ENCODE data around the gene FIGN. TPM values are rescaled to one million over a fixed set of nuclear protein-coding genes. Genes with fewer than 3 reads are reported as not detected.

FIGN gene
- total and polyA plus RNA-seq, 2 donors (not counting 1 experiment from before 2014, with no cell fraction given): not detected

DNA sequence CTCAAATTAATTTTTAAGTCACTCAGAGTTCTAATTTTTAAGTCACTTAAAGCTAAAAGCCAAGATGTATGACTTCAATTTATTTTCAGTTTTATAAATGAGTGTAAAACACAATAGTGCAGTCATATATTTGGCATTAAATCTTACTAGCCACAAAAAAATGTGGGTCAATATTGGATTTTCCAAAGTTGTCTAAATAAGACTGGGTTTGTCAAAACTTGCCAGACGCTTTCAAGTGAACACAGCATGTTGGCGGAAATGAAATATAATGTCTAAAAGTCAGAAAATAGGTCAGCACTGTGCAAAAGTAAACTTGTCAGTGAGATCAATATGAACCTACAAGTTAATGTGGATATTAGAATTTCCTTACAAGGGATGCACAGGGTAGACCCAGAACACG lies 128.9 kb downstream of the FIGN start:
- CTCF ChIA-PET: no interaction called here
- Mint-ChIP-seq H3K4me1 (no peaks in the 10 kb centered on the region), H3K27me3 (no peaks in the 10 kb centered on the region), H3K4me3 (no peak overlapping the region), H3K9me3 (ENCODE audit: insufficient read depth) (no peaks in the 10 kb centered on the region), H3K27ac (no peak overlapping the region)
- ATAC-seq (ENCODE audit: low read depth) (no peak), DNase-seq (no peak)
- 89% methylated on average over 2 of the region's 3 CpGs for WGBS (ENCODE audit: insufficient coverage)
- no peak overlapping the region for H3K4me3 ChIP-seq (ENCODE audit: control extremely low read depth in 1 of 5, extremely low read depth in 1 of 5, insufficient read depth in 1 of 5, low read depth in 2 of 5, low read length in 4 of 5)
- no peaks in the 10 kb centered on the region for H3K27me3 ChIP-seq (replicated peaks in 1 of 4; ENCODE audit: control extremely low read depth in 1 of 4, control insufficient read depth in 3 of 4, insufficient read depth in 4 of 4, low read length in 3 of 4)
- no peaks in the 10 kb centered on the region for H3K4me1 ChIP-seq (ENCODE audit: control insufficient read depth in 2 of 2, insufficient read depth in 2 of 2, low read length in 2 of 2)
- H3K9ac ChIP-seq (ENCODE audit: low read length): no peak overlapping the region
- peaks cover 0 to 3% (median 0%) of the 10 kb centered on the region in 3 donors for H3K9me3 ChIP-seq (ENCODE audit: control extremely low read depth in 1 of 3, control insufficient read depth in 2 of 3, insufficient read depth in 1 of 3, low read length in 2 of 3)
- H3K79me2 ChIP-seq (ENCODE audit: control insufficient read depth, insufficient read depth, low read length): no peaks in the 10 kb centered on the region
- POLR2A ChIA-PET: no interaction called here
- intact Hi-C loops (cut with micrococcal nuclease): no loop called here
- no peaks in the 10 kb centered on the region for H3K36me3 ChIP-seq (replicated peaks in 1 of 2; ENCODE audit: control extremely low read depth in 1 of 2, control insufficient read depth in 1 of 2, extremely low read depth in 1 of 2, insufficient read depth in 2 of 2, low read length in 1 of 2)
- H3K4me2 ChIP-seq (replicated peaks; ENCODE audit: low read depth, low read length, poor library complexity, severe bottlenecking): no peak overlapping the region
- H2AFZ ChIP-seq (ENCODE audit: insufficient read depth, low read depth, low read length, poor library complexity, severe bottlenecking): no peak overlapping the region
- H4K20me1 ChIP-seq (ENCODE audit: control insufficient read depth, insufficient read depth, low read length, poor library complexity, severe bottlenecking): no peaks in the 10 kb centered on the region
- TF ChIP-seq, protein P1, sequence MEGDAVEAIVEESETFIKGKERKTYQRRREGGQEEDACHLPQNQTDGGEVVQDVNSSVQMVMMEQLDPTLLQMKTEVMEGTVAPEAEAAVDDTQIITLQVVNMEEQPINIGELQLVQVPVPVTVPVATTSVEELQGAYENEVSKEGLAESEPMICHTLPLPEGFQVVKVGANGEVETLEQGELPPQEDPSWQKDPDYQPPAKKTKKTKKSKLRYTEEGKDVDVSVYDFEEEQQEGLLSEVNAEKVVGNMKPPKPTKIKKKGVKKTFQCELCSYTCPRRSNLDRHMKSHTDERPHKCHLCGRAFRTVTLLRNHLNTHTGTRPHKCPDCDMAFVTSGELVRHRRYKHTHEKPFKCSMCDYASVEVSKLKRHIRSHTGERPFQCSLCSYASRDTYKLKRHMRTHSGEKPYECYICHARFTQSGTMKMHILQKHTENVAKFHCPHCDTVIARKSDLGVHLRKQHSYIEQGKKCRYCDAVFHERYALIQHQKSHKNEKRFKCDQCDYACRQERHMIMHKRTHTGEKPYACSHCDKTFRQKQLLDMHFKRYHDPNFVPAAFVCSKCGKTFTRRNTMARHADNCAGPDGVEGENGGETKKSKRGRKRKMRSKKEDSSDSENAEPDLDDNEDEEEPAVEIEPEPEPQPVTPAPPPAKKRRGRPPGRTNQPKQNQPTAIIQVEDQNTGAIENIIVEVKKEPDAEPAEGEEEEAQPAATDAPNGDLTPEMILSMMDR (IDR thresholded peaks at IDR 0.05): no peak
- no peak for TF ChIP-seq EZH2 (IDR thresholded peaks at IDR 0.05; ENCODE audit: borderline replicate concordance, insufficient read depth, low read depth, low read length, poor library complexity, severe bottlenecking)
- H3K27ac ChIP-seq (ENCODE audit: low read length in 2 of 2): no peak overlapping the region

DNA sequence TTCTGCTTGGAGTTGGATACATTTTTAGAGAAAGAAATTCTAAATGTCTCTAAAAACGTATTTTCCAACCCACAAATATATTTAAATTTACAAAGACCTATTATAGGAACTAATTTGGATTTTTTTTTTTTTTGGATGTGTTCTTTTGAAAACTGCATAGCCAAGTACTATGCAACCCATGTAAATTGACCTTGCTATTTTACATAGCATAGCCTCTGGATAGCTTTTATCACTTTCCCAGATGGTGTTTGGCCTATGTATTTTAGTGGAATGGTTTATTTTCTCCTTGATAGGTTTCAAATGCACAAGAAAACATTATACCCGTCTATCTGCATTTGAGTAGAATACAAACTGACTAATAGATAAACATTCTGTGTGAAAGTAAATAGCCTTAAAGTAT lies 130.0 kb downstream of the FIGN start:
- DNase-seq: no peak
- Mint-ChIP-seq H3K4me1 (no peaks in the 10 kb centered on the region), H3K27ac (no peak overlapping the region), H3K9me3 (ENCODE audit: insufficient read depth) (no peaks in the 10 kb centered on the region), H3K4me3 (no peak overlapping the region), H3K27me3 (no peaks in the 10 kb centered on the region)
- no peaks in the 10 kb centered on the region for H3K79me2 ChIP-seq (ENCODE audit: control insufficient read depth, insufficient read depth, low read length)
- whole genome bisulfite sequencing (ENCODE audit: insufficient coverage): no CpG with 5 or more reads among the region's 2 CpGs
- H3K9ac ChIP-seq (ENCODE audit: low read length): no peak overlapping the region
- TF ChIP-seq, protein P1 (IDR thresholded peaks at IDR 0.05): no peak
- no peak for TF ChIP-seq EZH2 (IDR thresholded peaks at IDR 0.05; ENCODE audit: borderline replicate concordance, insufficient read depth, low read depth, low read length, poor library complexity, severe bottlenecking)
- peaks cover 0 to 2% (median 0%) of the 10 kb centered on the region in 3 donors for H3K9me3 ChIP-seq (ENCODE audit: control extremely low read depth in 1 of 3, control insufficient read depth in 2 of 3, insufficient read depth in 1 of 3, low read length in 2 of 3)
- no peak overlapping the region for H3K4me2 ChIP-seq (replicated peaks; ENCODE audit: low read depth, low read length, poor library complexity, severe bottlenecking)
- no peak overlapping the region for H3K4me3 ChIP-seq (ENCODE audit: control extremely low read depth in 1 of 5, extremely low read depth in 1 of 5, insufficient read depth in 1 of 5, low read depth in 2 of 5, low read length in 4 of 5)
- intact Hi-C loops (cut with micrococcal nuclease): no loop called here
- CTCF ChIA-PET: no interaction called here
- H2AFZ ChIP-seq (ENCODE audit: insufficient read depth, low read depth, low read length, poor library complexity, severe bottlenecking): no peak overlapping the region
- H3K27ac ChIP-seq (ENCODE audit: low read length in 2 of 2): no peak overlapping the region
- no peaks in the 10 kb centered on the region for H4K20me1 ChIP-seq (ENCODE audit: control insufficient read depth, insufficient read depth, low read length, poor library complexity, severe bottlenecking)
- no peaks in the 10 kb centered on the region for H3K4me1 ChIP-seq (ENCODE audit: control insufficient read depth in 2 of 2, insufficient read depth in 2 of 2, low read length in 2 of 2)
- no peaks in the 10 kb centered on the region for H3K36me3 ChIP-seq (replicated peaks in 1 of 2; ENCODE audit: control extremely low read depth in 1 of 2, control insufficient read depth in 1 of 2, extremely low read depth in 1 of 2, insufficient read depth in 2 of 2, low read length in 1 of 2)
- no peak for ATAC-seq (ENCODE audit: low read depth)
- POLR2A ChIA-PET: no interaction called here
- no peaks in the 10 kb centered on the region for H3K27me3 ChIP-seq (replicated peaks in 1 of 4; ENCODE audit: control extremely low read depth in 1 of 4, control insufficient read depth in 3 of 4, insufficient read depth in 4 of 4, low read length in 3 of 4)
